ENCODE results near the gene ZNF106.

DNA sequence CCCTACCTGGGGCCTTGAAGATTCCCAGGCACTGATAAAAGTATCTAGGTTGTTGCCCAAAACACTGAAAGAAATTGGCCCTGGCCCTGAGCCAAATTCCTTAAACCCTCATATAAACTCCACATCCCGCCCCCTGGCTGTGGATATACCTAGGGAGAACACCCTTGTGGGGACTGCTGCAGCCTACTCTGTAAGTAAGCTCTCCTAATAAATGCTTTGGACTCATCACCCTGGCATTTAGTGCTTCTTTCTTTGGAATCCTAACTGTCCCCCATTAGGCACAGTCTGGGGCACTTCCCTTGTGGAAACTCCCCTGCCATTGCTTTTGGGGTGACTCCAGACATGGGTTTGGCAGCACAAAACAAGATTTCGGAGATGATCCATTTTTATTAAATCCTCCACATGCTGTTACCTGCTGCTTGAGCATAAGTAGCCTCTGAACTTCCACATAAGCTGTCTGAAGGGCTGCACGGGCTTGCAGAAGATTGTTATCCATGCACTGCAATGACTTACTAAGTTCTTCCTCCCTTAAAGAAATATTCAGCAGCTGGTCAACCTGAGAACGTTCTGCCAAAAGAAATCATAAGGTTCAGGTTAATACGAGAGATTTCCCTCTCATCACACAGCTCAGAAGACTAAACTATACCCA, 46.4 kb downstream of the ZNF106 start:
- no peak for TF ChIP-seq YY1 (IDR thresholded peaks at IDR 0.05; ENCODE audit: insufficient read depth, insufficient read length)
- TF ChIP-seq ZNF274 (IDR thresholded peaks at IDR 0.05; ENCODE audit: low read depth, low read length), result no peak
- no peak for TF ChIP-seq SUZ12 (IDR thresholded peaks at IDR 0.05; ENCODE audit: extremely low read depth, insufficient read depth, insufficient read length)

Measured in NT2/D1 (cell line).